Karpas-422 (cell line): ENCODE results near the gene GHITM. TPM values are rescaled to one million over a fixed set of nuclear protein-coding genes. Genes with fewer than 3 reads are reported as not detected.
"Not testable (repeated sequence)": the region's sequence is repeated elsewhere in the genome, so short reads cannot be mapped to it uniquely, and the experiment has no call there.

Source experiments
- DNase-seq: peaks from one replicate; pipeline ENCODE4 v3.0.0-alpha.2; 2015
- H2AFZ ChIP-seq: fragments of 200-600 bp; sonication (generic); 2 replicates; pipeline ENCODE4 v1.6.1; 2014; ENCODE audit warnings: antibody characterized with exemption, low read length, mixed read lengths
- H3K27ac ChIP-seq: fragments of 200-600 bp; sonication (generic); 2 replicates; pipeline ENCODE4 v1.5.1; 2014; ENCODE audit warnings: mild to moderate bottlenecking, low read length, moderate library complexity
- H3K27me3 ChIP-seq: fragments of 200-600 bp; sonication (generic); 2 replicates; pipeline ENCODE4 v1.6.1; 2014; ENCODE audit warnings: low read length, mixed read lengths
- H3K36me3 ChIP-seq: fragments of 200-600 bp; sonication (generic); 2 replicates; pipeline ENCODE4 v1.6.1; 2014; ENCODE audit warnings: low read length, mixed read lengths; ENCODE audit not compliant: insufficient read depth
- H3K4me1 ChIP-seq: fragments of 200-600 bp; sonication (generic); 2 replicates; pipeline ENCODE4 v1.6.1; 2014; ENCODE audit warnings: mild to moderate bottlenecking, low read length, mixed read lengths
- H3K4me2 ChIP-seq: fragments of 200-600 bp; sonication (generic); 2 replicates; pipeline ENCODE4 v1.6.1; 2014; ENCODE audit warnings: low read length, low read depth, mild to moderate bottlenecking; ENCODE audit not compliant: poor library complexity, severe bottlenecking
- H3K4me3 ChIP-seq: fragments of 200-600 bp; sonication (generic); 2 replicates; pipeline ENCODE4 v1.5.1; 2014; ENCODE audit warnings: mild to moderate bottlenecking, antibody characterized with exemption, low read length, mixed read lengths
- H3K79me2 ChIP-seq: fragments of 200-600 bp; sonication (generic); 2 replicates; pipeline ENCODE4 v1.6.1; 2014; ENCODE audit warnings: mild to moderate bottlenecking, low read length, mixed read lengths
- H3K9ac ChIP-seq: fragments of 200-600 bp; sonication (generic); 2 replicates; pipeline ENCODE4 v1.6.0; 2014; ENCODE audit warnings: low read length
- H3K9me2 ChIP-seq: fragments of 200-600 bp; sonication (generic), shearing (Covaris generic); replicated peaks from 2 replicates; pipeline ENCODE4 v1.6.0; 2014; ENCODE audit warnings: mild to moderate bottlenecking, low read length, moderate library complexity; ENCODE audit not compliant: insufficient read depth
- H3K9me3 ChIP-seq: fragments of 300-700, 200-600 bp; sonication (generic); 2 replicates; pipeline ENCODE4 v1.6.1; 2014; ENCODE audit warnings: low read length, mixed read lengths
- H4K20me1 ChIP-seq: fragments of 200-600 bp; sonication (generic); 2 replicates; pipeline ENCODE4 v1.6.1; 2014; ENCODE audit warnings: mild to moderate bottlenecking, antibody characterized with exemption, low read length, low read depth; ENCODE audit not compliant: insufficient read depth
- total RNA-seq: library from RNA; depleted of rRNA; stranded (reverse); fragments of >200 nt; shearing (Covaris generic); gene quantifications from 2 replicates; pipeline ENCODE4 v1.2.3, GENCODE V29; 2014; ENCODE audit warnings: low replicate concordance; rRNA removed

The GHITM gene
- total RNA-seq: 78.4 and 82.3 TPM in 2 replicates

GRCh38 chr10:84139126-84140035 is at the start of gene GHITM:
GHITM (plus strand) TSS chr10:84139509; CDS start chr10:84141501, 1,992 bp downstream.
- H3K27me3 ChIP-seq: no peaks in the 10 kb centered on the region
- H3K4me1 ChIP-seq: peaks cover 30% of the 10 kb centered on the region
- H2AFZ ChIP-seq: peak within 1 kb of the TSS; percentile 89
- peaks cover 12% of the 10 kb centered on the region; the same call in 1 of the 2 replicates for H3K36me3 ChIP-seq
- peak within 1 kb of the TSS; percentile 89 for H3K9ac ChIP-seq
- no peaks in the 10 kb centered on the region for H4K20me1 ChIP-seq
- no peaks in the 10 kb centered on the region; the same call in 1 of the 2 replicates for H3K9me2 ChIP-seq
- H3K4me2 ChIP-seq: peak within 1 kb of the TSS; percentile 87
- H3K4me3 ChIP-seq: peak within 1 kb of the TSS; percentile 93
- DNase-seq: peak; percentile 96
- H3K79me2 ChIP-seq: peaks cover 28% of the 10 kb centered on the region
- no peaks in the 10 kb centered on the region for H3K9me3 ChIP-seq
- H3K27ac ChIP-seq: no peak within 1 kb of the TSS

- Histone ChIP-seq H3K9me3 (no peaks in the 10 kb centered on the region), H3K36me3 (no peaks in the 10 kb centered on the region), H3K79me2 (no peaks in the 10 kb centered on the region), H2AFZ (no peak overlapping the region), H3K27ac (no peak overlapping the region), H3K4me1 (no peaks in the 10 kb centered on the region), H3K9me2 (no peaks in the 10 kb centered on the region), H4K20me1 (no peaks in the 10 kb centered on the region), H3K9ac (no peak overlapping the region), H3K4me2 (no peak overlapping the region), H3K27me3 (no peaks in the 10 kb centered on the region), H3K4me3 (no peak overlapping the region)
- DNase-seq: no peak
Measured at GRCh38 chr10:84095811-84096497, 43.4 kb upstream of the GHITM start.

GRCh38 chr10:84097787-84098353 is 41.4 kb upstream of the GHITM start:
- Histone ChIP-seq H3K4me1 (no peaks in the 10 kb centered on the region), H3K27ac (no peak overlapping the region), H3K9me3 (no peaks in the 10 kb centered on the region), H2AFZ (no peak overlapping the region), H3K4me2 (no peak overlapping the region), H3K4me3 (no peak overlapping the region), H4K20me1 (no peaks in the 10 kb centered on the region), H3K36me3 (no peaks in the 10 kb centered on the region), H3K79me2 (no peaks in the 10 kb centered on the region), H3K9me2 (no peaks in the 10 kb centered on the region), H3K9ac (no peak overlapping the region), H3K27me3 (no peaks in the 10 kb centered on the region)
- peak; percentile 44 for DNase-seq

- Histone ChIP-seq H4K20me1 (no peaks in the 10 kb centered on the region), H3K4me2 (no peak overlapping the region), H3K9me2 (no peaks in the 10 kb centered on the region), H2AFZ (no peak overlapping the region), H3K27ac (no peak overlapping the region), H3K4me3 (no peak overlapping the region), H3K36me3 (no peaks in the 10 kb centered on the region), H3K27me3 (no peaks in the 10 kb centered on the region), H3K4me1 (no peaks in the 10 kb centered on the region), H3K79me2 (no peaks in the 10 kb centered on the region), H3K9ac (no peak overlapping the region), H3K9me3 (no peaks in the 10 kb centered on the region)
- DNase-seq: no peak
Measured at GRCh38 chr10:84098667-84099066, 40.6 kb upstream of the GHITM start.

GRCh38 chr10:84101042-84101441 is 38.3 kb upstream of the GHITM start:
- H3K36me3 ChIP-seq: no peaks in the 10 kb centered on the region
- no peaks in the 10 kb centered on the region for H3K27me3 ChIP-seq
- H3K27ac ChIP-seq: no peak overlapping the region
- no peaks in the 10 kb centered on the region for H4K20me1 ChIP-seq
- H3K9me2 ChIP-seq: no peaks in the 10 kb centered on the region
- DNase-seq: no peak
- no peak overlapping the region for H2AFZ ChIP-seq
- no peak overlapping the region for H3K4me3 ChIP-seq
- no peaks in the 10 kb centered on the region for H3K4me1 ChIP-seq
- H3K9ac ChIP-seq: no peak overlapping the region
- H3K79me2 ChIP-seq: no peaks in the 10 kb centered on the region
- no peak overlapping the region for H3K4me2 ChIP-seq
- no peaks in the 10 kb centered on the region for H3K9me3 ChIP-seq

GRCh38 chr10:84108797-84109196 is 30.5 kb upstream of the GHITM start:
- no peaks in the 10 kb centered on the region for H3K27me3 ChIP-seq
- H3K9me3 ChIP-seq: no peaks in the 10 kb centered on the region
- no peak overlapping the region for H3K4me2 ChIP-seq
- H4K20me1 ChIP-seq: no peaks in the 10 kb centered on the region
- H3K9me2 ChIP-seq: no peaks in the 10 kb centered on the region
- H3K9ac ChIP-seq: no peak overlapping the region
- H3K79me2 ChIP-seq: no peaks in the 10 kb centered on the region
- no peaks in the 10 kb centered on the region for H3K36me3 ChIP-seq
- no peak overlapping the region for H3K4me3 ChIP-seq
- H3K27ac ChIP-seq: no peak overlapping the region
- no peak overlapping the region for H2AFZ ChIP-seq
- DNase-seq: no peak
- H3K4me1 ChIP-seq: no peaks in the 10 kb centered on the region

GRCh38 chr10:84109772-84110171 is 29.5 kb upstream of the GHITM start:
- not testable (repeated sequence) for H3K4me3 ChIP-seq, H3K9ac ChIP-seq, H3K79me2 ChIP-seq, H3K36me3 ChIP-seq, H3K4me2 ChIP-seq, H4K20me1 ChIP-seq, H3K9me2 ChIP-seq, DNase-seq, H2AFZ ChIP-seq, H3K4me1 ChIP-seq, H3K9me3 ChIP-seq, H3K27ac ChIP-seq, H3K27me3 ChIP-seq

GRCh38 chr10:84113468-84113867 is 25.8 kb upstream of the GHITM start:
- not testable (repeated sequence) for H3K36me3 ChIP-seq, H3K27me3 ChIP-seq, H3K9me2 ChIP-seq, H3K79me2 ChIP-seq, H3K9me3 ChIP-seq, H3K4me3 ChIP-seq, DNase-seq, H3K27ac ChIP-seq, H3K4me1 ChIP-seq, H3K9ac ChIP-seq, H4K20me1 ChIP-seq, H3K4me2 ChIP-seq, H2AFZ ChIP-seq
